AG09309 (cell line): ENCODE data around the gene GNAT1.

Experiments
- DNase-seq: peaks from one replicate; pipeline ENCODE4 v3.0.0-alpha.2; 2010; ENCODE audit warnings: low read depth
- H3K4me3 ChIP-seq: 2 replicates; pipeline ENCODE4 v1.5.1; 2011; ENCODE audit warnings: mild to moderate bottlenecking, low read depth, low read length, moderate library complexity; ENCODE audit not compliant: control insufficient read depth
- TF ChIP-seq, protein P1 (sequence below): IDR thresholded peaks from 2 replicates; pipeline ENCODE4 v1.5.1; 2011; ENCODE audit warnings: mild to moderate bottlenecking, low read depth, low read length, inconsistent platforms; ENCODE audit not compliant: insufficient read depth, control insufficient read depth; ENCODE audit errors: missing control alignments

The GNAT1 gene

GRCh38 chr3:50162034-50162883 lies 29.2 kb upstream of the GNAT1 start:
- no peak for DNase-seq
- H3K4me3 ChIP-seq: no peak overlapping the region
- TF ChIP-seq, protein P1, sequence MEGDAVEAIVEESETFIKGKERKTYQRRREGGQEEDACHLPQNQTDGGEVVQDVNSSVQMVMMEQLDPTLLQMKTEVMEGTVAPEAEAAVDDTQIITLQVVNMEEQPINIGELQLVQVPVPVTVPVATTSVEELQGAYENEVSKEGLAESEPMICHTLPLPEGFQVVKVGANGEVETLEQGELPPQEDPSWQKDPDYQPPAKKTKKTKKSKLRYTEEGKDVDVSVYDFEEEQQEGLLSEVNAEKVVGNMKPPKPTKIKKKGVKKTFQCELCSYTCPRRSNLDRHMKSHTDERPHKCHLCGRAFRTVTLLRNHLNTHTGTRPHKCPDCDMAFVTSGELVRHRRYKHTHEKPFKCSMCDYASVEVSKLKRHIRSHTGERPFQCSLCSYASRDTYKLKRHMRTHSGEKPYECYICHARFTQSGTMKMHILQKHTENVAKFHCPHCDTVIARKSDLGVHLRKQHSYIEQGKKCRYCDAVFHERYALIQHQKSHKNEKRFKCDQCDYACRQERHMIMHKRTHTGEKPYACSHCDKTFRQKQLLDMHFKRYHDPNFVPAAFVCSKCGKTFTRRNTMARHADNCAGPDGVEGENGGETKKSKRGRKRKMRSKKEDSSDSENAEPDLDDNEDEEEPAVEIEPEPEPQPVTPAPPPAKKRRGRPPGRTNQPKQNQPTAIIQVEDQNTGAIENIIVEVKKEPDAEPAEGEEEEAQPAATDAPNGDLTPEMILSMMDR: no peak

GRCh38 chr3:50163572-50164455 lies 27.6 kb upstream of the GNAT1 start:
- peak; percentile 88 for DNase-seq
- TF ChIP-seq, protein P1: no peak
- no peak overlapping the region for H3K4me3 ChIP-seq

GRCh38 chr3:50164481-50164880 lies 26.9 kb upstream of the GNAT1 start:
- H3K4me3 ChIP-seq: no peak overlapping the region

DNA sequence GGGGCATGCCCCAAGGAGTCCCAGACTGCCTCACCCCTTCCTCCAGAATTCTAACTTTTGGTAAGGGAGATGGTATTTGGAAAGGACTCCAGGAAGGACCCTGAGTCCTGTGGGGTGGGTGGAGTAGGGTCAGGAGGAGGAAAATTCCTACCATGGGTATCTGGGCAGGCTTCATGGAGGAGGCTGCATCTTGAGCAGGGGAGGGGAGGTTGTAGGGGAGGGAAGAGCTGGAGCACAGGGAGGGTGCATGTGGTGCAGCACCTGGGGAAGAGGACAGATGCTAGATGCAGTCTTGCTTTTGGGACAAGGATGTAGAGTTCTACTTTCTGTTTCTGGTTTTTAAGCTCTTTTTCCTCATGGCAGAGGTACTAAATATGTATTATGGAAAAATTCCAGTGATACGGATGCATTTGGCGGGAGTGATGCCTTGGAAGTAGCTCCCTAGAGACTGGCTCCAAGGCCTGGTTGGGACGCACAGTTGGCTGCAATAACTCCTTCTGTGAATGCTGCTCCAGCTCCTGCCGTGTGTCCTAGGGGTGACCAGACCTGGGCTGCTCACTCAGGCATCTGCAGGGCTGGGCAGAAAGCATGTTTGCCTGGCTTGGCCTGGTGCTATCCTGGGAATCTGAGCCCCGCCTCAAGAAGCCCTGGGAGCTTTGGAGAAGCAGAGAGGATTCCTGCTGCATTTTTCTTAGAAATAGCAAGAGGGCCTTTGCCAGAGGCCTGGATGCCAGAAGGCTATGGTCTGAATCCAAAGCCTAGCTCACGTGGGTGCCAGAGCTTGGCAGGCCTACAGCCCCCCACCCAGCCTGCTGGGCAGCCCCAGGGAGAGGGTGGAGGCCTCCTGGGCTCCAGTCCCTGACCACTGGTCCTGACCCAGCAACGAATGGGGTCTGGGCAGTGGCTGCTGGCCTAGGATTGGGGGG lies 26.2 kb upstream of the GNAT1 start:
- peak; percentile 43 for DNase-seq
- TF ChIP-seq, protein P1: no peak
- H3K4me3 ChIP-seq: no peak overlapping the region

More at GRCh38 chr3:50164481-50164880, 26.9 kb upstream of the GNAT1 start:
- TF ChIP-seq, protein P1: no peak
- DNase-seq: no peak

GRCh38 chr3:50165910-50166538 lies 25.4 kb upstream of the GNAT1 start:
- DNase-seq: no peak
- TF ChIP-seq, protein P1: no peak
- no peak overlapping the region for H3K4me3 ChIP-seq
